Cardiac muscle cell (in vitro differentiated cells and primary cell): ENCODE measurements around the gene ZNF106. TPM values are rescaled to one million over a fixed set of nuclear protein-coding genes. Genes with fewer than 3 reads are reported as not detected.

ENCODE experiments used
- DNase-seq, 2 donors: peaks; one replicate each; pipeline versions ENCODE4 v3.0.0 to v3.0.0-alpha.2; 2010 to 2017; ENCODE audit warnings: low read depth in 1 of 2, low spot score in 1 of 2
- H3K27ac ChIP-seq: fragments of 200-600 bp; sonication (generic); 2 replicates; pipeline ENCODE4 v1.5.1; 2016
- H3K27me3 ChIP-seq: fragments of 200-600 bp; sonication (generic); 2 replicates; pipeline ENCODE4 v1.6.0; 2016; ENCODE audit warnings: control low read depth
- H3K36me3 ChIP-seq: fragments of 200-600 bp; sonication (generic); 2 replicates; pipeline ENCODE4 v1.5.1; 2016; ENCODE audit warnings: control low read depth
- H3K4me1 ChIP-seq: fragments of 200-600 bp; sonication (generic); 2 replicates; pipeline ENCODE4 v1.8.1; 2017; ENCODE audit warnings: low read depth, mild to moderate bottlenecking, mixed run types
- H3K4me3 ChIP-seq: fragments of 200-600 bp; sonication (generic); 2 replicates; pipeline ENCODE4 v1.5.1; 2016; ENCODE audit warnings: mild to moderate bottlenecking
- H3K9me3 ChIP-seq: fragments of 200-600 bp; sonication (generic); 2 replicates; pipeline ENCODE4 v1.5.1; 2017; ENCODE audit warnings: low read depth, mild to moderate bottlenecking, control low read depth
- CTCF ChIP-seq: IDR thresholded peaks from 2 replicates; pipeline ENCODE4 v1.5.1; 2012; ENCODE audit warnings: low read depth, mild to moderate bottlenecking, low read length
- polyA plus RNA-seq: library from polyadenylated mRNA; unstranded; fragments of >200 nt; fragmentation: Nextera tagmentation; extraction: Ambion mirVana; gene quantifications from 2 replicates; pipeline ENCODE4 v1.2.1, GENCODE V29; 2016
- total RNA-seq: library from RNA; depleted of rRNA; stranded (reverse); fragments of >200 nt; gene quantifications from 2 replicates; pipeline ENCODE4 v1.2.3, GENCODE V29; 2016

The ZNF106 gene
- 19.8 and 32.3 TPM in 2 replicates for total RNA-seq
- 29.5 and 39.2 TPM in 2 replicates for polyA plus RNA-seq

DNA sequence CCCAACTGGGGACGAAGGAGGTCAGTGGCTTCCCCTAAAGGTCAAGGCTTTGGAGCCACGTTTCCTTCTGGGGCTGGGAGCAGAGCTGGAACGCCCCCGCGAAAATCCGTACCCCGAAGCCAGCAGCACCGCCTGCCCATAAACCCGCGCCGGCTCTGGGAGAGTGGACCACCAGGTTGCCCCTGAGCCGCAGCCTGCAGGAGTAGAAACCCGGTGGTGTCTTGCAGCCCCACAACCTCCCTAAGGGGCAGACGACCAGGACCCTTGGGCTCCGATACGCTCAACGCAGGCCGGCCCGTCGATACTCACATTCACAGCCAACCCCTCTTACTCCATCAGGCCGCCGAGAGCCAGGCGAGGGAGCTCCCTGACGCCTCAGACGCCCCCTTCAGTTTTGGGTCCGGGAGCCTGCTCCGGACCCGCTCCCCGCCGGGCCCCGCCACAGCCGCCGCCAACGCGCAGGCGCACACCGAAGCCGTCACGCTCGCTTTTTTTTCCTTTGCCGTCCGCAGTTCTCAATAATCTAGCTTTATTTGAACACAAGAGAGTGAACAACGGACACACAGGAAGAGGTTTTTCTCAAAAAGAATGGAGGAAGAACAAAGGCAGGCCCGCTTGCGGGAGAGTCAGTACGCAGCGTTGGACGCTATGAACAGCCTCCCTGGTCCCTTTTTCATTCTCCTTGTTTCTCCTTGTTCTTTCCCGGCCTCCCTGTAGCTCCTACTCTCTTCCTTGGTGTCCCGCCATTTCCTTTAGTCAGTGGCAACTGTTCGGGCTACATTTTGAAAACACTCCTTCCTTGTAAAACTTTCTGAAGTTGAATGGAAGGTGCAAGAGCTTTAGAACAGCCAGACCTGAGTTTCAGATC, at the start of gene ZNF106:
TSS of gene ZNF106 (minus strand) at position 471 of the 868 bp plus-strand sequence. CDS start 18,852 bp downstream, outside the sequence.
- H3K4me1 ChIP-seq, result peaks cover 4% of the 10 kb centered on the region
- H3K36me3 ChIP-seq, result no peaks in the 10 kb centered on the region
- no peak for TF ChIP-seq CTCF
- H3K27ac ChIP-seq, result peak within 1 kb of the TSS; percentile 93
- peak within 1 kb of the TSS; percentile 66 for H3K4me3 ChIP-seq
- no peaks in the 10 kb centered on the region for H3K27me3 ChIP-seq
- H3K9me3 ChIP-seq, result no peaks in the 10 kb centered on the region
- peak; percentile 92 to 94 for DNase-seq

DNA sequence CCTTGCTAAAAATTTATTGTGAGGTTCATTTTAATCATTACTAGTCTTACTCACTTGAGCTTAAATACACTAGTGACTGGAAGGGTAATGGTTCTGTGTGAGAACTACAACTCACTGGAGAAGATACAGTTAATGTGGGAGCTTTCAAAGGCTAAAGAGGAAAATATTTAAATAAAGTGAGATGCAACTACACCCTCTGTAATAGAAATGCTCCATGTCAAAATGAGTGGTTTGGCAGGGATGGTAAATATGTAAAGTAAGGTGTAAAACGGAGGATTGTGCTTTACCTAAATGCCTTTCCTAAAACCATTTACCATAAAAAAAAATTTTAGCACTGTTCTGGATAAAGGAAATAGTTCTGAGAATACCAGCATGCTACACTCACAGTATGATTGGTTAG, 42.3 kb upstream of the ZNF106 start:
- no peak for TF ChIP-seq CTCF
- peaks cover 28% of the 10 kb centered on the region for H3K36me3 ChIP-seq
- H3K4me1 ChIP-seq, result no peaks in the 10 kb centered on the region
- no peak overlapping the region for H3K27ac ChIP-seq
- DNase-seq, result no peak
- H3K9me3 ChIP-seq, result no peaks in the 10 kb centered on the region
- H3K27me3 ChIP-seq, result no peaks in the 10 kb centered on the region
- H3K4me3 ChIP-seq, result no peak overlapping the region

- no peak for DNase-seq
- Histone ChIP-seq H3K4me1 (no peaks in the 10 kb centered on the region), H3K4me3 (no peak overlapping the region), H3K27ac (no peak overlapping the region), H3K9me3 (no peaks in the 10 kb centered on the region), H3K27me3 (no peaks in the 10 kb centered on the region), H3K36me3 (peaks cover 28% of the 10 kb centered on the region)
- no peak for TF ChIP-seq CTCF
Observed at GRCh38 chr15:42528970-42529369, 38.0 kb upstream of the ZNF106 start.

DNA sequence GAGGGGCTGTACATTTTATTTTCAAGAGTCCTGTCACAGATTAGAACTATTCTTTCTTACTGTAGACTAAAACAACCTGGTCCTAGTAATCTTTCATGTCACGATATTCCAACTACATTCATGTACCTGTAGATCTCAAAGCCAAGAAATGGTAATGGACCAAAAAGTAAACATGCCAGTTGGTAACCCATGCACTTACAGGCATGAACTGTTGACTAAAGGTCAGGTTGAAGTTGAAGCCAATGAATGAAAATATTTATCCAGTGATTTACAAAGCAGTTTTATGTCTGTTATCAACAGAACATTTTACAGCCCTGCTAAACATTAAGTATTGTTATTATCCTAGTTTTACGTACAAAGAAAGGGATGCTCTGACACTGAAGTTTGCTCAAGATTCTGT, 32.4 kb upstream of the ZNF106 start:
- Histone ChIP-seq H3K9me3 (no peaks in the 10 kb centered on the region), H3K4me1 (no peaks in the 10 kb centered on the region), H3K36me3 (peaks cover 6% of the 10 kb centered on the region), H3K27me3 (no peaks in the 10 kb centered on the region), H3K27ac (no peak overlapping the region), H3K4me3 (no peak overlapping the region)
- TF ChIP-seq CTCF, result no peak
- DNase-seq, result no peak

DNA sequence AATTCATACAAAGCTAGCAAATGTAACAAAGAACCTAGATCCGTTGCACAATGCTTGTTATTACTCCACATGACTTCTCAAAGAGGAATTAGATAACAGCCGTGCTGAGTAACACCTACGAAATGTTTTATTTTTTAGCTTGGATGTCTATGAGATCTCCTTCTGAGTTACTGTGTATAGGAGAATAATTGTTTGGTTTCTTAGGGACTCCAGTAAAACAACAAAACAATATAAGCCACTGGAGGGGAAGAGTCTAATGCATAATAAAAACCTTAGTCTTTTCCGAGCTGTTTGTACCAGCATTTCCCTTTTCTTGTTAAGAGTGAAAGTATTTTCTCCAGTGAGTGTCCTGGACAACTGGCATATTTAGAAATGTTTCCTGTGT, 20.1 kb upstream of the ZNF106 start:
- H3K4me1 ChIP-seq, result peaks cover 8% of the 10 kb centered on the region
- H3K27me3 ChIP-seq, result no peaks in the 10 kb centered on the region
- no peak overlapping the region for H3K27ac ChIP-seq
- no peaks in the 10 kb centered on the region for H3K9me3 ChIP-seq
- TF ChIP-seq CTCF, result no peak
- H3K4me3 ChIP-seq, result no peak overlapping the region
- peaks cover 3% of the 10 kb centered on the region for H3K36me3 ChIP-seq
- DNase-seq, result peak in 1 of 2 donors; percentile 84
